Measurements from ENCODE around the gene TMEM237. TPM values are rescaled to one million over a fixed set of nuclear protein-coding genes. Genes with fewer than 3 reads are reported as not detected.
A peak's percentile ranks its signal among the peaks of the same experiment; 100 is the strongest.

TMEM237 gene
- 10 to 100 TPM in 5 of 6 donors, 1 to 10 TPM in 1; 8.2 to 17.0 (median 13.9) TPM for total RNA-seq

- Histone ChIP-seq H3K27me3 (no peaks in the 10 kb centered on the region), H3K4me1 (peaks cover 0 to 15% (median 4%) of the 10 kb centered on the region in 4 donors), H3K36me3 (no peaks in the 10 kb centered on the region), H3K27ac (peak within 1 kb of the TSS; percentile 87 to 95 (median 91)), H3K4me3 (peak within 1 kb of the TSS; percentile 60 to 91 (median 88)), H3K9me3 (no peaks in the 10 kb centered on the region)
- ATAC-seq (ENCODE audit: low FRiP score in 2 of 2) = peak; percentile 76 to 84
- 1 to 4% methylated on average over 8 to 29 of the region's 41 CpGs for WGBS, 2 donors
- TF ChIP-seq POLR2AphosphoS5 (IDR thresholded peaks at IDR 0.05) (no peak), EP300 (IDR thresholded peaks at IDR 0.05) (no peak), POLR2A (IDR thresholded peaks at IDR 0.05) (no peak), CTCF (IDR thresholded peaks at IDR 0.05) (no peak)
- DNase-seq = peak in 1 of 2 donors; percentile 90
These were observed at the start of gene TMEM237 for GRCh38 chr2:201643216-201643890. Gene TMEM237 (minus strand): TSS chr2:201643503. CDS start chr2:201643400, 103 bp downstream.

- ATAC-seq (ENCODE audit: low FRiP score in 2 of 2) = no peak
- no peak overlapping the region for H3K27ac ChIP-seq
- no peaks in the 10 kb centered on the region for H3K27me3 ChIP-seq
- no peak overlapping the region for H3K4me3 ChIP-seq
- 75 to 87% methylated on average over 3 of the region's 3 CpGs for WGBS, 2 donors
- TF ChIP-seq CTCF (IDR thresholded peaks at IDR 0.05) (no peak), POLR2AphosphoS5 (IDR thresholded peaks at IDR 0.05) (no peak), POLR2A (IDR thresholded peaks at IDR 0.05) (no peak), EP300 (IDR thresholded peaks at IDR 0.05) (no peak)
- H3K4me1 ChIP-seq = no peaks in the 10 kb centered on the region
- no peaks in the 10 kb centered on the region for H3K36me3 ChIP-seq
- no peaks in the 10 kb centered on the region for H3K9me3 ChIP-seq
- DNase-seq = no peak
These were observed 41.9 kb upstream of the TMEM237 start for GRCh38 chr2:201685156-201685555.

- DNase-seq (no peak), ATAC-seq (ENCODE audit: low FRiP score in 2 of 2) (no peak)
- Histone ChIP-seq H3K4me3 (no peak overlapping the region), H3K9me3 (no peaks in the 10 kb centered on the region), H3K36me3 (no peaks in the 10 kb centered on the region), H3K27ac (no peak overlapping the region), H3K27me3 (no peaks in the 10 kb centered on the region), H3K4me1 (no peaks in the 10 kb centered on the region)
- no peak for TF ChIP-seq CTCF (IDR thresholded peaks at IDR 0.05)
- no peak for TF ChIP-seq EP300 (IDR thresholded peaks at IDR 0.05)
- no peak for TF ChIP-seq POLR2A (IDR thresholded peaks at IDR 0.05)
- no peak for TF ChIP-seq POLR2AphosphoS5 (IDR thresholded peaks at IDR 0.05)
- WGBS, 2 donors = 58 to 66% methylated on average over 7 to 9 of the region's 9 CpGs
These were observed 37.4 kb upstream of the TMEM237 start for GRCh38 chr2:201680743-201681142.

GRCh38 chr2:201678401-201678800 lies 35.1 kb upstream of the TMEM237 start:
- 76 to 78% methylated on average over 6 of the region's 6 CpGs for WGBS, 2 donors
- Histone ChIP-seq H3K4me1 (no peaks in the 10 kb centered on the region), H3K9me3 (no peaks in the 10 kb centered on the region), H3K27me3 (no peaks in the 10 kb centered on the region), H3K36me3 (no peaks in the 10 kb centered on the region), H3K4me3 (no peak overlapping the region), H3K27ac (no peak overlapping the region)
- DNase-seq = no peak
- TF ChIP-seq POLR2A (IDR thresholded peaks at IDR 0.05) = no peak
- TF ChIP-seq EP300 (IDR thresholded peaks at IDR 0.05) = no peak
- no peak for TF ChIP-seq POLR2AphosphoS5 (IDR thresholded peaks at IDR 0.05)
- TF ChIP-seq CTCF (IDR thresholded peaks at IDR 0.05) = no peak
- ATAC-seq (ENCODE audit: low FRiP score in 2 of 2) = no peak

- H3K27ac ChIP-seq = no peak overlapping the region
- TF ChIP-seq CTCF (IDR thresholded peaks at IDR 0.05) (no peak), POLR2A (IDR thresholded peaks at IDR 0.05) (no peak), POLR2AphosphoS5 (IDR thresholded peaks at IDR 0.05) (no peak), EP300 (IDR thresholded peaks at IDR 0.05) (no peak)
- H3K9me3 ChIP-seq = no peaks in the 10 kb centered on the region
- no peaks in the 10 kb centered on the region for H3K4me1 ChIP-seq
- H3K36me3 ChIP-seq = no peaks in the 10 kb centered on the region
- no peaks in the 10 kb centered on the region for H3K27me3 ChIP-seq
- ATAC-seq (ENCODE audit: low FRiP score in 2 of 2) = no peak
- 70 to 76% methylated on average over 4 of the region's 4 CpGs for WGBS, 2 donors
- DNase-seq = no peak
- no peak overlapping the region for H3K4me3 ChIP-seq
These were observed 32.2 kb upstream of the TMEM237 start for GRCh38 chr2:201675454-201675853.
